Measurements from ENCODE around the gene SBF2.
"Not testable (repeated sequence)": the region's sequence is repeated elsewhere in the genome, so short reads cannot be mapped to it uniquely, and the experiment has no call there.

- TF ChIP-seq CTCF (conservative IDR thresholded peaks at IDR 0.05); ZFX (IDR thresholded peaks at IDR 0.05): not testable (repeated sequence)
These were observed 160.8 kb downstream of the SBF2 start for GRCh38 chr11:10133251-10133650.

Data from C4-2B (cell line).